Measurements from ENCODE around the gene APMAP.

DNA sequence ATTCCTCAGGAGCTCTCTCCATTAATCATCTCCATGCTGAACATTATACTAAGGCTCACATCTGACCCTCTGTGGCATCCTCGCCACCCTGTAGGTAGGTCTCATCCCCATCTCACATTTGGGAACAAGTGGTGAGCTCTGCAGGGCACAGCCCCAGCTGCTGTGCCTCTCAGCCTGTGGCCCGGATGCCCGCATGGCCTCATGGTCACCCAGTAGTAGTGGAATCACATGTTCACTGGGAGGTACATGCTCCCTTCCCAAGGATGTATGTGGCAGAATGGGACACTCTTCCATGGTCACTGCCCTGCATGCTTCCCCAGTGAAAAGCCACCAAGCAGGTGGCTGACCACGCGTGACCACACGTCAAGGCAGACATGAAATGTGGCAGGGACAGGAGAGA is 26.3 kb upstream of the APMAP start:
- TF ChIP-seq, protein P1, sequence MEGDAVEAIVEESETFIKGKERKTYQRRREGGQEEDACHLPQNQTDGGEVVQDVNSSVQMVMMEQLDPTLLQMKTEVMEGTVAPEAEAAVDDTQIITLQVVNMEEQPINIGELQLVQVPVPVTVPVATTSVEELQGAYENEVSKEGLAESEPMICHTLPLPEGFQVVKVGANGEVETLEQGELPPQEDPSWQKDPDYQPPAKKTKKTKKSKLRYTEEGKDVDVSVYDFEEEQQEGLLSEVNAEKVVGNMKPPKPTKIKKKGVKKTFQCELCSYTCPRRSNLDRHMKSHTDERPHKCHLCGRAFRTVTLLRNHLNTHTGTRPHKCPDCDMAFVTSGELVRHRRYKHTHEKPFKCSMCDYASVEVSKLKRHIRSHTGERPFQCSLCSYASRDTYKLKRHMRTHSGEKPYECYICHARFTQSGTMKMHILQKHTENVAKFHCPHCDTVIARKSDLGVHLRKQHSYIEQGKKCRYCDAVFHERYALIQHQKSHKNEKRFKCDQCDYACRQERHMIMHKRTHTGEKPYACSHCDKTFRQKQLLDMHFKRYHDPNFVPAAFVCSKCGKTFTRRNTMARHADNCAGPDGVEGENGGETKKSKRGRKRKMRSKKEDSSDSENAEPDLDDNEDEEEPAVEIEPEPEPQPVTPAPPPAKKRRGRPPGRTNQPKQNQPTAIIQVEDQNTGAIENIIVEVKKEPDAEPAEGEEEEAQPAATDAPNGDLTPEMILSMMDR (IDR thresholded peaks at IDR 0.05): no peak
- TF ChIP-seq EP300 (IDR thresholded peaks at IDR 0.05): no peak

Measured in ovary (tissue), 3 donors.